HG02981 (cell line): Measurements from ENCODE around the gene SSR1.
"Not testable (repeated sequence)": the region's sequence is repeated elsewhere in the genome, so short reads cannot be mapped to it uniquely, and the experiment has no call there.

Source experiments
- ATAC-seq: cut with Tn5 transposase; IDR thresholded peaks from one replicate; pipeline ENCODE4 v1.9.1; 2021; ENCODE audit warnings: mild to moderate bottlenecking, moderate library complexity; ENCODE audit not compliant: unreplicated experiment

The SSR1 gene

GRCh38 chr6:7319406-7319805 lies 6.4 kb upstream of the SSR1 start:
- not testable (repeated sequence) for ATAC-seq

DNA sequence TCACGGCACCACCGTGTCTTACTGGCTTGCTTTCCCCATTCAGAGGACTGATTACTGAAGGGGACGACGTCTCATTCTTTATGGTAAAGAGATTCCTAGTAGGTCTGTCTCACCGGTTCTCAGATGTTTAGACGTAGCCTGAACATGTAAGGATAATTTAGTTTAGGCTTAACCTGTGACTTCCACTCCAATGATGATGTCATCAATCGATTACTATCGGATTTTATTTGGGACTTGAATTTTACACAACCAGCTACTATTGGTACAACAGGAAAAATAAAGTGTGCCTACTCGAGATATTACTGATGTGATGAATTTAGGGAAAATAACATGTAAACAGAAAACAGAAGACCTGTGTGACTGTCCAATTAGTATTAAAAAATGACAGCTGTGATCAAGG lies 4.5 kb upstream of the SSR1 start:
- ATAC-seq, result no peak

DNA sequence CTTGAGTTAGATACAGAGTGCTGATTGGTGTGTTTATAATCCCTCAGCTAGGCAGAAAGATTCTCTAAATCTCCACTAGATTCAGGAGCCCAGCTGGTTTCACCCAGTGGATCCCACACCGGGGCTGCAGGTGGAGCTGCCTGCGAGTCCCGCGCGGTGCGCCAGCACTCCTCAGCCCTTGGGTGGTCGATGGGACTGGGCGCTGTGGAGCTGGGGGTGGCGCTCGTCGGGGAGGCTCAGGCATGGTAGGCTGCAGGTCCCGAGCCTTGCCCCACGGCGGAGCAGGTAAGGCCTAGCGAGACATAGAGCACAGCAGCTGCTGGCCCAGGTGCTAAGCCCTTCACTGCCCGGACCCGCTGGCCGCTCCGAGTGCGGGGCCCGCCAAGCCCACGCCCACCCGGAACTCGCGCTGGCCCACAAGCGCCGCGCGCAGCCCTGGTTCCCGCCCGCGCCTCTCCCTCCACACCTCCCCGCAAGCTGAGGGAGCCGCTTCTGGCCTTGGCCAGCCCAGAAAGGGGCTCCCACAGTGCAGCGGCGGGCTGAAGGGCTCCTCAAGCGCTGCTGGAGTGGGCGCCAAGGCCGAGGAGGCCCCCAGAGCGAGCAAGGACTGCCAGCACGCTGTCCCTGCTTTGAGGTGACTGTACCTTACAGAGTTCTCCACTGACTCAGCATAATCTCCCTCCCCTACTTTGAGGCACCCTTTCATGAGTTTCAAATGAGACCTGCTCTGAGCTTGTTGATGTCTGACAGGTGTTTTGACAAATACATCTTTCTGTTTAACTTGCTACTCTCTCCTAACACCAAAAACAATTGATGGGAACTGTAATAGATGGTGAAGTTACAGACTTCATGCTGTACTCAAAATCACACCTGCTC lies 3.9 kb upstream of the SSR1 start:
- no peak for ATAC-seq

DNA sequence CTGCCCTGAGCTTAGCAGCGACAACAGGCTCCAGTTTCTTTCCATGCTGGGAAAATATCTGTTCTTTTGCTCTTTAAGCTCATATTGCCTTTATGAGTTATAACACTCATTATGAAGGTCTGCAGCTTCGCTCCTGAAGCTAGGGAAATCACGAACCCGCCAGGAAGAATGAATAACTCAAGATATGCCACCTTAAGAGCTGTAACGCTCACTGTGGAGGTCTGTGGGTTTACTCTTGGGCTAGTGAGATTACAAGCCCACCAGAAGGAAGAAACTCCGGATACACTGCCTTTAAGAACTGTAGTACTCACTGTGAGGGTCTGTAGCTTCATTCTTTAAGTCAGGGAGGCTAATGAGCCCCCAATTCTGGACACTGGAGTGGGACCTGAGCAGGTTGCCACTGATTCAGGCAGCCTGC lies 3.0 kb upstream of the SSR1 start:
- no peak for ATAC-seq

- not testable (repeated sequence) for ATAC-seq
These were observed 2.3 kb upstream of the SSR1 start for GRCh38 chr6:7315087-7315947.

DNA sequence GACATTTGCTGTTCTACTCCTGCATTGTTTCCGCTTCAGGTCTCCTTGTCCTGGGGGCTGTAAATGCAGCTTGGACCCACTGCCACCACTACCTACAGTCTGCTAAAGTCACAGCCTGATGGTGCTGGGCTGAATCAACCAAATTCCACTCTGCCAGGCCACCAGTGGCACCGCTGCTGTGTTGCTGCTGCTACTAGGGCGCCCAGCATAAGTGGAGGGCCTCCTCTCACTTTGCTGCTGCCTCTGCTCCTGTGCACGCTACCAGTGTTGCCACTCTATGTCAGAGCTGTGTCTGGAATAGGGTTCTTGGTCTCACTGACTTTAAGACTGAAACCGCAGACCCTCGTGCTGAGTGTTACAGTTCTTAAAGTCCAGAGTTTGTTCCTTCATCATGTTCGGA lies 1.4 kb upstream of the SSR1 start:
- ATAC-seq, result no peak

DNA sequence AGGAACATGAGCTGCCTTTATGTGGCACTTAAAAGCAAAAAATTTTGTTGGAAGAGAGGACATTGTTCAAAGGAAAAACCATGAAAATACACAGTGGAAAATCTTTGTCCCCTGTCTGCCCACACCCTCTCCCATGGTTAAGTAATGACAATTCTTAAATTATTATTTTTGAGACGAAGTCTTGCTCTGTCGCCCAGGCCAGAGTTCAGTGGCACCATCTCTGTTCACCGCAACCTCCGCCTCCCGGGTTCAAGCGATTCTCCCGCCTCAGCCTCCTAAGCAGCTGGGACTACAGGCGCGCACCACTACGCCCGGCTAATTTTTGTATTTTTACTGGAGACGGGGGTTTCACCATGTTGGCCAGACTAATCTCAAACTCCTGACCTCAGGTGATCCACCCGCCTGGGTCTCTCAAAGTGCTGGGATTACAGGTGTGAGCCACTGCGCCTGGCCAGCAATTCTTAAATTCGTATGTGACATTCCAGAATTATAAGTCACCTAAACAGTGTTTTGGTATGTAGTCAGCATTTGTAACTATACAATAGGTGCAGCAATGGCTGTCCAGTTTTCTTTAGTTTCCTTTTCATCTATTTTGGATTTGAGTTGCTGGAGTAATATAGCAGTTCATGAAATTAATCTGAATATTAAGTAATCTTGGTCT lies 636 bp upstream of the SSR1 start:
- ATAC-seq, result no peak

- ATAC-seq, result no peak
These were observed 933 bp downstream of the SSR1 start for GRCh38 chr6:7311917-7312615.

DNA sequence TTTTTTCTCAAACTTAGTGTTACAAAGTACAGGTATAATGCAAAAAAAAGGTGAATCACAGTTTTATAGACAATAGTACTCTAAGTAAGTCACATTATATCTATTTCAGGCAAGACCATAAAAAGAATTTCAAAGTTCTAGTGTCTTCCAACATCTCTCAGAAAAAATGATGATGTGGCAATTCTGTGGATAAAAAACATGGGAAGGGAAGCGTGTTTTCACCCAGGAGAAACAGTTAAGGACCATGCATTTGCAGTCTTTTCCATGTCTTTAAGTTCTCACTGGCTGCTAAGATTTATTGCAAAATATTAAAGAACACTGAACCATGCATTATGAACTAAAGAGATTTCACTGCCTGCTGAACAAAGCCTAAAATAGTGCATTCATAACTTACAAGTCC lies 1.8 kb downstream of the SSR1 start:
- no peak for ATAC-seq

- no peak for ATAC-seq
These were observed 3.9 kb downstream of the SSR1 start for GRCh38 chr6:7309050-7309449.

DNA sequence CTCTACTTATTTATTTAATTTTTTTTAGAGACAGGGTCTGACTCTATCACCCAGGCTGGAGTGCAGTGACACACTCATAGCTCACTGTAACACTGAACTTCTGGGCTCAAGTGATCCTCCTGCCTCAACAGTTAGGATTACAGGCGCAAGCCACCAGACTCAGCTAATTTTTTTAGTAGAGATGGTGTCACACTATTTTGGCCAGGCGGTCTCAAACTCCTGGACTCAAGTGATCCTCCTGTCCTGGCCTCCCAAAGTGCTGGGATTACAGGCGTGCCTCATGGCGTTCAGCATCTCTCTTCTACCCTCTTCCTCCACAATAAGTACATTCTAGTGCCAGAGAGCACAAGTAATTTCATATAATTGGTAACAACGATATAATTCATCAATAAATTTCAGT lies 5.5 kb downstream of the SSR1 start:
- no peak for ATAC-seq

GRCh38 chr6:7304821-7305220 lies 8.2 kb downstream of the SSR1 start:
- no peak for ATAC-seq

- ATAC-seq, result no peak
These were observed 11.3 kb downstream of the SSR1 start for GRCh38 chr6:7301702-7302101.

DNA sequence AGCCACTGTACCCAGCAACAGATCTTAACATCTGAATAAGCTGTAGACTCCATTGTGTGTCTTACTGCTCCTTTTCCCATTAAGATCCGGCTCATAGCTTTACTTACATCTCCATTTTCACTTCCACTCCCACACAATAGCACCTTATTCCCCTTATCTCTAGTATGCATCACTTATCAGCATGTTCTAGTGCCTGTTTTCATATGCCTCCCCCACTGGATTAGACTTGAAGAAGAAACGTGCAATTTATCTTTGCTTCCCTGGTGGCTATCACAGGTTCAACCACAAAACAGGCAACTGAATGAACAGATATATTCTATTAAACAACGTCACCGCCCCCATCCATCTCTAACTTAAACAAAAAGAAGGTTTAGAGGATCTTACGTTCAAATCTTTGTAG lies 12.1 kb downstream of the SSR1 start:
- ATAC-seq, result no peak

DNA sequence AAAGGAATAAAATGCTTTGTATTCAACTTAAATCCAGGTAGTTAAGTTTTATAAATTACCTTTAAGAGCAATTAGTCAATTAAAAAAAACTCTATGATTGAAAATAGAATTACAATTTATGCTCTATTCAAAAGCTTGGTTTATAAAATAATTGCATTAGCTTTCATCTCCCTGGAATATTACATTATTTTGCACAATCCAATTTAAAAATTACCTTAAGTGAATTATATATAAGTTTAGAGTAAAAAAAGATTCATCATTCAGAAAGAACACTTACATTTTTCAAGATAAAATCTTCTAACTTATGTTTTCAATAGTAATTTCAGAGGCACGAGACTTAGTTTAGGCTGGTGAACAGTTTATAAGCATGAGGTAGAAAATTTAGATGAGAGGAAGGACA lies 14.9 kb downstream of the SSR1 start:
- no peak for ATAC-seq

DNA sequence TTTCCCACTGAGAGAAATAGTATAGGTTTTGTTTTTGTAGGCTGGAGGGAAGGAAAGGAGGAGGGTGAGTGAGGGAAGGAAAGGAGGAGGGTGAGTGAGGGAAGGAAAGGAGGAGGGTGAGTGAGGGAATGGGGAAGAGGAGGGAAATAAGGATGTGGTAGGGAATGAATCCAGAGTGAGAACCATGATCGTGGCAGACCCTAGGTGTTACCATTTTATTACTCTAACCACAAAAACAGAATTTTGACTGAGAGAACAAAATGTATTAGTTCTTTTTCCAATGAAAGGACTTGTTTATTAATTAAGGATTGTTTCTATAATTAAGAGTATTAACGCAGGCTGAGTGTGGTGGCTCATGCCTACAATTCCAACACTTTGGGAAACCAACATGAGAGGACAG lies 16.4 kb downstream of the SSR1 start:
- no peak for ATAC-seq

DNA sequence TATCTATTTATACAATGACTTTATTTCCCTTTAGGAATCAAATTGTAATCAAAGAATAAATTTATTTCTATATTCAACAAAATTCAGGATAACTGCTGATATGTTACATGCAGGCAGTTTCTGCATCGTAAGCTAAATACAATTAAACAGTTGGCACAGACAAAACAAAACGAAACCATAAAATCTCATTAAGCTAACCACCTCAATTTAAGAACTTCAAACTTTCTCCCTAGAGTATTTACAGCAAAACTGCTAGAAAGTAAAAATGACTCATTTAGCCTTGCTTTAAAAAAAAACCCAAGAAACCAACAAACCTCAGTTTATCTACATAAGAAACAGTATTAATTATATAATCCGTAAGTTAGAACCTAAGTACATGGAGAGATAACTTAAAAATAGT lies 17.1 kb downstream of the SSR1 start:
- no peak for ATAC-seq

DNA sequence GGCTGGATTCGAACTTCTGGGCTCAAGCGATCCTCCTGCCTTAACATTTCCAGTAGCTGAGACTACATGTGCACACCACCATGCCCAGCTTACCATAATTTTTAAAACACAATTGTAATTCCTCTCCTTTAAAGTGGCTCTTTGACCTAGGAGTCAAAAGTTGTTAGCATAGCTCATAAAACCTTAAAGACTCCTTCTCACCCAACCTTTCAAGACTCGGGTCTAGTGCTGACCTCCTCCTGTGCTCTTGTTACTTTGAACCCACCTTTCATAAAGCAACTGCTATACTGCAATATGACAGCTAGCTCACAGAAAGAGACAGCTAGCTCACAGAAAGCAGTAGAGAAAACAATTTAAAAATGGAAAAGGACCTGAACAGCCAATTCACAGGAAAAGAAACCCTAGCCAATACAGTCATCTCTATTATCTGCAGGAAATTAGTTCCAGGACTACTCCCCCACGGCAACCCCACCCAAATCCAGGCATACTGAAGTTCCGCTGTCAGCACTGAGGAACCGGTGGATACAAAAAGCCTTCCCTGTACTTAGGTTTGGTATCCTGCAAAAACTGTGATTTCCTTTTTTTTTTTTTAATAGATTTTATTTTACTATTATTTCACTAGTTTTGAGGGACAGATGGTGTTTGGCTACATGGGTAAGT lies 20.3 kb downstream of the SSR1 start:
- no peak for ATAC-seq

GRCh38 chr6:7290079-7290478 lies 22.9 kb downstream of the SSR1 start:
- no peak for ATAC-seq

DNA sequence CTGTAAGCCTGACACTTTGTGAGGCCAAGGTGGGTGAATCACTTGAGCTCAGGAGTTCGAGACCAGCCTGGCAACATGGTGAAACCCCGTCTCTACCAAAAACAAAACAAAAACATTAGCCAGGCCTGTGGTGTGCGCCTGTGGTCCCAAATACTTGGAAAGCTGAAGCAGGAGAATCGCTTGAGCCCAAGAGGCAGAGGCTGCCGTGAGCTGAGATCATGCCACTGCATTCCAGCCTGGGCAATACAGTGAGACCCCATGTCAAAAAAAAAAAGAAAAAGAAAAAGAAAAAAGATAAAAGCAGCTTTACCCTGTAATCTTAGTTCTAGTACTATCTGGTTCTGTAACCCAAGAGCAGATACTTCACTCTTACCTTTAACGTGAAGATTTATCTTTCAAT lies 27.6 kb downstream of the SSR1 start:
- ATAC-seq, result no peak
